H1 (cell line): ENCODE measurements around the gene NELL1. TPM values are rescaled to one million over a fixed set of nuclear protein-coding genes. Genes with fewer than 3 reads are reported as not detected.

Source experiments
- CTCF ChIA-PET: fragments of 300-600 bp; sonication (Branson Sonifier 250); formaldehyde crosslinking; loops from one replicate; lab custom pipeline; 2021; ENCODE audit not compliant: partially characterized antibody; lab: Charles Lee
- POLR2A ChIA-PET: fragments of 300-600 bp; sonication (Branson Sonifier 250); formaldehyde crosslinking; loops from one replicate; lab custom pipeline; 2021; ENCODE audit warnings: inconsistent platforms; ENCODE audit not compliant: partially characterized antibody; lab: Charles Lee
- DNase-seq, 2 experiments: peaks; one replicate each; pipeline versions ENCODE4 v3.0.0 to v3.0.0-alpha.2; 2010 to 2022; ENCODE audit warnings: low spot score in 2 of 2, low read depth in 1 of 2, mixed read lengths in 1 of 2
- FAIRE-seq: peaks from 2 replicates; lab custom pipeline; 2011; peaks lifted over from hg19 to GRCh38; lab: Jason Lieb, UNC
- H2AFZ ChIP-seq: 2 replicates; pipeline ENCODE4 v1.8.1; 2012; ENCODE audit warnings: low read length, inconsistent platforms
- H2AK5ac ChIP-seq: 2 replicates; pipeline ENCODE4 v1.6.1; 2013; ENCODE audit warnings: low read depth, low read length
- H2BK120ac ChIP-seq: replicated peaks from 2 replicates; pipeline ENCODE3; 2013; ENCODE audit warnings: low read depth, low read length, inconsistent platforms
- H2BK12ac ChIP-seq: 2 replicates; pipeline ENCODE4 v1.6.1; 2013; ENCODE audit warnings: low read depth, low read length
- H2BK15ac ChIP-seq: 2 replicates; pipeline ENCODE4 v1.6.1; 2013; ENCODE audit warnings: low read length
- H2BK20ac ChIP-seq: 2 replicates; pipeline ENCODE4 v1.6.1; 2013; ENCODE audit warnings: low read length
- H2BK5ac ChIP-seq: 2 replicates; pipeline ENCODE4 v1.6.1; 2013; ENCODE audit warnings: low read depth, low read length
- H3K14ac ChIP-seq: 2 replicates; pipeline ENCODE4 v1.6.1; 2013; ENCODE audit warnings: inconsistent platforms; ENCODE audit not compliant: insufficient read length
- H3K18ac ChIP-seq: 2 replicates; pipeline ENCODE4 v1.6.1; 2013; ENCODE audit warnings: low read length; ENCODE audit errors: extremely low read depth
- H3K23ac ChIP-seq: 2 replicates; pipeline ENCODE4 v1.6.1; 2013; ENCODE audit warnings: inconsistent platforms; ENCODE audit not compliant: insufficient read length
- H3K23me2 ChIP-seq: 2 replicates; pipeline ENCODE4 v1.6.1; 2013; ENCODE audit warnings: low read depth, low read length
- H3K27ac ChIP-seq: 2 replicates; pipeline ENCODE4 v1.6.1; 2011; ENCODE audit warnings: low read depth, low read length, inconsistent platforms
- H3K27me3 ChIP-seq, 4 experiments: replicated peaks in 1 of 4; 1 replicate in 1 of 4; 2 replicates in 3 of 4; pipeline versions ENCODE4 v1.6.1 to v1.8.1; 2011 to 2013; ENCODE audit warnings: low read length in 3 of 4, mild to moderate bottlenecking in 3 of 4, inconsistent platforms in 2 of 4, mixed read lengths in 2 of 4, moderate library complexity in 1 of 4; ENCODE audit not compliant: control insufficient read depth in 3 of 4, insufficient read depth in 3 of 4; ENCODE audit errors: extremely low read depth in 1 of 4
- H3K36me3 ChIP-seq, 4 experiments: 2 replicates each; pipeline versions ENCODE4 v1.6.1 to v1.8.1; 2011 to 2013; ENCODE audit warnings: mild to moderate bottlenecking in 4 of 4, low read length in 3 of 4, moderate library complexity in 2 of 4, control low read depth in 1 of 4, inconsistent platforms in 1 of 4; ENCODE audit not compliant: insufficient read depth in 4 of 4, control insufficient read depth in 2 of 4
- H3K4ac ChIP-seq: replicated peaks from 2 replicates; pipeline ENCODE3; 2013; ENCODE audit warnings: low read length, low read depth, mixed read lengths, inconsistent platforms; ENCODE audit not compliant: insufficient read length
- H3K4me1 ChIP-seq, 4 experiments: replicated peaks in 1 of 4; 1 replicate in 1 of 4; 2 replicates in 3 of 4; pipeline versions ENCODE4 v1.6.1 to v1.8.1; 2011 to 2013; ENCODE audit warnings: low read length in 3 of 4, inconsistent platforms in 2 of 4, mixed read lengths in 1 of 4; ENCODE audit not compliant: insufficient read depth in 4 of 4, control insufficient read depth in 3 of 4
- H3K4me2 ChIP-seq, 2 experiments: 2 replicates each; pipeline versions ENCODE4 v1.6.1 to v1.8.1; 2011 to 2013; ENCODE audit warnings: low read depth in 2 of 2, low read length in 2 of 2, control low read depth in 1 of 2, inconsistent platforms in 1 of 2, mild to moderate bottlenecking in 1 of 2; ENCODE audit not compliant: insufficient read depth in 1 of 2
- H3K4me3 ChIP-seq, 4 experiments: fragments of 200-600, 300-600 bp in 1 of 4; sonication (generic), shearing (Covaris generic), sonication (Bioruptor Twin) in 1 of 4; 2 replicates each; pipeline versions ENCODE4 v1.5.1 to v1.8.1; 2011 to 2016; ENCODE audit warnings: low read length in 4 of 4, low read depth in 3 of 4, control low read depth in 2 of 4, inconsistent platforms in 2 of 4, mild to moderate bottlenecking in 2 of 4, mixed read lengths in 1 of 4, moderate library complexity in 1 of 4; ENCODE audit not compliant: insufficient read depth in 2 of 4; ENCODE audit errors: extremely low read depth in 1 of 4
- H3K56ac ChIP-seq: replicated peaks from 2 replicates; pipeline ENCODE3; 2013; ENCODE audit warnings: low read depth, mild to moderate bottlenecking, mixed read lengths, low read length, inconsistent platforms; ENCODE audit not compliant: insufficient read length
- H3K79me1 ChIP-seq: 2 replicates; pipeline ENCODE4 v1.6.1; 2013; ENCODE audit warnings: low read depth, low read length, control low read depth
- H3K79me2 ChIP-seq, 2 experiments: 2 replicates each; pipeline versions ENCODE4 v1.6.1 to v1.8.1; 2012 to 2013; ENCODE audit warnings: low read length in 2 of 2, mild to moderate bottlenecking in 2 of 2, inconsistent platforms in 1 of 2; ENCODE audit not compliant: insufficient read depth in 2 of 2, control insufficient read depth in 1 of 2
- H3K9ac ChIP-seq, 4 experiments: replicated peaks in 1 of 4; 1 replicate in 1 of 4; 2 replicates in 3 of 4; pipeline versions ENCODE4 v1.6.1 to v1.8.1; 2011 to 2013; ENCODE audit warnings: low read depth in 3 of 4, low read length in 3 of 4, control low read depth in 2 of 4, mild to moderate bottlenecking in 2 of 4, moderate library complexity in 2 of 4, inconsistent platforms in 1 of 4; ENCODE audit errors: extremely low read depth in 1 of 4
- H3K9me3 ChIP-seq, 2 experiments: 2 replicates each; pipeline versions ENCODE4 v1.6.1 to v1.8.1; 2012 to 2013; ENCODE audit warnings: mild to moderate bottlenecking in 2 of 2, moderate library complexity in 2 of 2, control low read depth in 1 of 2, inconsistent platforms in 1 of 2, low read depth in 1 of 2, low read length in 1 of 2, mixed read lengths in 1 of 2; ENCODE audit not compliant: insufficient read depth in 2 of 2
- H4K20me1 ChIP-seq, 2 experiments: replicated peaks in 1 of 2; 2 replicates each; pipeline versions ENCODE3 to v1.8.1; 2011 to 2013; ENCODE audit warnings: inconsistent platforms in 2 of 2, low read length in 2 of 2, mild to moderate bottlenecking in 1 of 2; ENCODE audit not compliant: insufficient read depth in 2 of 2, control insufficient read depth in 1 of 2
- H4K5ac ChIP-seq: 2 replicates; pipeline ENCODE4 v1.6.1; 2013; ENCODE audit warnings: low read length, low read depth, mixed read lengths, inconsistent platforms; ENCODE audit not compliant: insufficient read length
- H4K8ac ChIP-seq: 2 replicates; pipeline ENCODE4 v1.8.0; 2013; ENCODE audit warnings: mild to moderate bottlenecking, moderate library complexity, low read length, inconsistent platforms; ENCODE audit not compliant: insufficient read depth; ENCODE audit errors: extremely low read depth
- H4K91ac ChIP-seq: replicated peaks from 2 replicates; pipeline ENCODE3; 2013; ENCODE audit warnings: low read length, mixed read lengths, inconsistent platforms; ENCODE audit not compliant: insufficient read length
- BCL11A ChIP-seq, 2 experiments: IDR thresholded peaks; one replicate each; pipeline ENCODE4 v1.6.1; 2011; ENCODE audit warnings: low read depth in 2 of 2, low read length in 2 of 2, mild to moderate bottlenecking in 2 of 2
- MAFK ChIP-seq: IDR thresholded peaks from 2 replicates; pipeline ENCODE4 v1.6.1; 2012; ENCODE audit warnings: low read depth, mild to moderate bottlenecking, improper control_type of control experiment, low read length
- POLR2AphosphoS5 ChIP-seq: IDR thresholded peaks from 2 replicates; pipeline ENCODE4 v1.6.1; 2011; ENCODE audit warnings: low read depth, low read length
- SP4 ChIP-seq: IDR thresholded peaks from 2 replicates; pipeline ENCODE4 v1.6.1; 2012; ENCODE audit warnings: low read length, inconsistent platforms
- TEAD4 ChIP-seq: IDR thresholded peaks from 2 replicates; pipeline ENCODE4 v1.6.1; 2012; ENCODE audit warnings: low read depth, low read length, inconsistent platforms, mixed read lengths
- WGBS, 2 experiments: shearing (Covaris generic) in 1 of 2; methylation state at CpG; one replicate each; pipeline versions ENCODE4 v1.1.6 to v1.1.7; 2013 to 2015; ENCODE audit warnings: low lambda C conversion rate in 2 of 2, mixed read lengths in 2 of 2, inconsistent platforms in 1 of 2, low coverage in 1 of 2, missing lambda C conversion rate in 1 of 2; ENCODE audit not compliant: insufficient replicate concordance in 2 of 2, insufficient coverage in 1 of 2, insufficient read length in 1 of 2; ENCODE audit errors: extremely low coverage in 1 of 2, missing lambda C conversion rate in 1 of 2; 5-methylcytosine and 5-hydroxymethylcytosine counted together
- polyA plus RNA-seq, 7 experiments: library from polyadenylated mRNA; depleted of rRNA in 3 of 7; stranded (reverse) in 5 of 7; unstranded in 2 of 7; fragments of >200 nt in 5 of 7; fragments of 200-250 nt in 2 of 7; gene quantifications; 1 replicate in 5 of 7; 2 replicates in 1 of 7; 4 replicates in 1 of 7; pipeline versions ENCODE4 v1.2.1 to v1.2.3, GENCODE V29; 2011 to 2013; ENCODE audit warnings: missing spikeins in 2 of 7, mixed read lengths in 2 of 7
- total RNA-seq: library from RNA; stranded (reverse); fragmentation: NEBNext Ultra II Directional; extraction: Animal tissue kit (Norgen Biotek cat#: 25700); gene quantifications from 2 replicates; pipeline ENCODE4 v1.2.1, GENCODE V29; 2021
- TF ChIP-seq, protein P1 (sequence below): IDR thresholded peaks from 2 replicates; pipeline ENCODE4 v1.6.1; 2012; ENCODE audit warnings: inconsistent platforms

NELL1 gene
- total and polyA plus RNA-seq, 2 of the 8 experiments (the other 6 are each of a cell fraction or from before 2014, with no cell fraction given): 0.21 TPM; not detected in 1

DNA sequence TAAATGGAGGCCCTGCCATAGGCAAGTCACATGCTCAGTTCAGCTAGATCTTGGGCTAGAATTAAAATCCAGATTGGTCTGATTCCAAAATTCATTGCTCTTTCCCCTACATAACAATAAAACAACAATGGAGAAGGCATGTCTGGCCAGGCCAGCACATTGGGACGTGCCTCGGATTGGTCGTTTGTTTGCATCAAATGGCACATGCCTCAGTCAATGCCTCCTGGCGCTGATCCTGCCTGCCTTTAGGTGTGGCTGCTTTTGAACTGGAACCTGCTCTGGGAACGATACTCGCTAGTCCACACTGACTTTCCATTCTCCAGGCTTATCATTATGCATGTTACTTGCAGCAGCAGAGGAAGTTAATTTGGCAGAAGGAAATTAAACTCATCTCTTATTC is 322.1 kb downstream of the NELL1 start:
- H3K9ac ChIP-seq: no peak overlapping the region
- ChIA-PET CTCF (no interaction called here), POLR2A (no interaction called here)
- no peaks in the 10 kb centered on the region for H3K79me2 ChIP-seq
- H4K8ac ChIP-seq: no peak overlapping the region
- no peak overlapping the region for H4K91ac ChIP-seq
- H2BK15ac ChIP-seq: no peak overlapping the region
- H3K4ac ChIP-seq: no peak overlapping the region
- DNase-seq (no peak), FAIRE-seq (no peak)
- H3K23me2 ChIP-seq: no peaks in the 10 kb centered on the region
- no peak overlapping the region for H3K23ac ChIP-seq
- no peak overlapping the region for H2AK5ac ChIP-seq
- no peak overlapping the region for H2BK12ac ChIP-seq
- no peak overlapping the region for H3K14ac ChIP-seq
- H3K4me2 ChIP-seq: no peak overlapping the region
- no peaks in the 10 kb centered on the region for H3K27me3 ChIP-seq
- no peak overlapping the region for H3K27ac ChIP-seq
- no peak overlapping the region for H2BK5ac ChIP-seq
- H3K79me1 ChIP-seq: no peaks in the 10 kb centered on the region
- no peak overlapping the region for H3K18ac ChIP-seq
- H4K5ac ChIP-seq: no peak overlapping the region
- no peaks in the 10 kb centered on the region for H3K9me3 ChIP-seq
- H3K4me3 ChIP-seq: no peak overlapping the region
- no peak overlapping the region for H3K56ac ChIP-seq
- H2BK120ac ChIP-seq: no peak overlapping the region
- no peaks in the 10 kb centered on the region for H4K20me1 ChIP-seq
- no peaks in the 10 kb centered on the region; a peak in 1 of 7 replicates for H3K4me1 ChIP-seq
- no peak overlapping the region for H2BK20ac ChIP-seq
- H2AFZ ChIP-seq: no peak overlapping the region
- H3K36me3 ChIP-seq: no peaks in the 10 kb centered on the region
- 96% methylated on average over 6 of the region's 6 CpGs; no CpG with 5 or more reads in 1 of the 2 experiments for WGBS, 2 experiments
- TF ChIP-seq BCL11A (IDR thresholded peaks at IDR 0.05; ENCODE audit: low read depth in 2 of 2, low read length in 2 of 2): no peak
- TF ChIP-seq TEAD4: no peak
- TF ChIP-seq POLR2AphosphoS5: no peak
- TF ChIP-seq, protein P1, sequence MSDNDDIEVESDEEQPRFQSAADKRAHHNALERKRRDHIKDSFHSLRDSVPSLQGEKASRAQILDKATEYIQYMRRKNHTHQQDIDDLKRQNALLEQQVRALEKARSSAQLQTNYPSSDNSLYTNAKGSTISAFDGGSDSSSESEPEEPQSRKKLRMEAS: no peak
- no peak for TF ChIP-seq MAFK
- TF ChIP-seq SP4: no peak
